PC-9 (cell line): ENCODE results near the gene DIDO1.

ENCODE experiments used
- CTCF ChIP-seq: fragments of 200-600 bp; sonication (generic); conservative IDR thresholded peaks from 2 replicates; pipeline ENCODE4 v1.6.1; 2017; ENCODE audit warnings: mixed run types, antibody characterized with exemption, mild to moderate bottlenecking, moderate library complexity
- EZH2 ChIP-seq: fragments of 200-600 bp; sonication (generic); IDR thresholded peaks from 2 replicates; pipeline ENCODE4 v1.8.0; 2017; ENCODE audit warnings: antibody characterized with exemption, low read depth

DNA sequence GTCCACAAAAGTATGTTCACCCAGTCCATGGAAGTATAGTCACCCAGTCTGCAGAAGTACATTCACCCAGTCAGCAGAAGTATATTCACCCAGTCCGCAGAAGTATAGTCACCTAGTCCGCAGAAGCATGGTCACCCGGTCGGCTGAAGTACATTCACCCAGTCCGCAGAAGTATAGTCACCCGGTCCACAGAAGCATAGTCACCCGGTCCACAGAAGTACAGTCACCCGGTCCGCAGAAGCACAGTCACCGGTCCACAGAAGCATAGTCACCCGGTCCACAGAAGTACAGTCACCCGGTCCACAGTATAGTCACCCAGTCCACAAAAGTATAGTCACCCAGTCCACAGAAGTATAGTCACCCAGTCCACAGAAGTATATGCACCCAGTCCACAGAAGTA, 73.5 kb downstream of the DIDO1 start:
- TF ChIP-seq CTCF = no peak
- no peak for TF ChIP-seq EZH2
